ENCODE measurements around the gene MFSD2A. TPM values are rescaled to one million over a fixed set of nuclear protein-coding genes. Genes with fewer than 3 reads are reported as not detected.

MFSD2A gene
- total RNA-seq, 1 experiment from 2014 or later, result 2.2 TPM

DNA sequence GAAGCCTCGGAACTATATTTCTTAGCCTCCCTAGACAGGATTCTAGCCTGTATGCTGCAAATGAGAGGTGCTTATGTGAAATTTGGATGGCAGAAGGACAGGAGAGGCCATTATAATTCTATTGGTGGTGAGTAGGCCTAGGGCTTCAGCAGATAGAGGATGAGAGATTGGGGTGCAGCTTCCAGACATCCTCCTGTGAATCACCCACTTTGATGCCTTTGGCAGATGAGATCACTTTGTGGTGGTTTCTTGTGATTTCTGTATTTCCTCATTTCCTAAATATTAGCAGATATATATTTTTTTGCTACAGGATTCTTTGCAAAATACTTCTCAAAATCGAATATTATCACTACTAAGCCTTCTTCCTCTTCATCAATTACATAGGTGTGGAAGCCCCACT, 37.3 kb downstream of the MFSD2A start:
- Histone ChIP-seq H3K4me1 (no peaks in the 10 kb centered on the region), H3K27me3 (replicated peaks; ENCODE audit: control insufficient read depth, insufficient read depth, low read length) (no peaks in the 10 kb centered on the region; the same call in 1 of the 2 replicates), H3K4me3 (ENCODE audit: low read depth, low read length) (no peak overlapping the region), H3K36me3 (ENCODE audit: control insufficient read depth, insufficient read depth, low read length) (no peaks in the 10 kb centered on the region), H3K9me3 (no peaks in the 10 kb centered on the region)
- Mint-ChIP-seq H3K27ac (ENCODE audit: unreplicated experiment) (no peak overlapping the region), H3K4me3 (ENCODE audit: unreplicated experiment) (no peak overlapping the region), H3K36me3 (ENCODE audit: insufficient read depth, unreplicated experiment) (no peaks in the 10 kb centered on the region), H3K27me3 (ENCODE audit: insufficient read depth, unreplicated experiment) (no peaks in the 10 kb centered on the region), H3K9me3 (ENCODE audit: unreplicated experiment) (no peaks in the 10 kb centered on the region), H3K4me1 (ENCODE audit: low read depth, unreplicated experiment) (no peaks in the 10 kb centered on the region)
- ChIA-PET POLR2A (no interaction called here), CTCF (no interaction called here)
- BruUV-seq (replicated peaks), result no TSS peak
- TF ChIP-seq, protein P1, sequence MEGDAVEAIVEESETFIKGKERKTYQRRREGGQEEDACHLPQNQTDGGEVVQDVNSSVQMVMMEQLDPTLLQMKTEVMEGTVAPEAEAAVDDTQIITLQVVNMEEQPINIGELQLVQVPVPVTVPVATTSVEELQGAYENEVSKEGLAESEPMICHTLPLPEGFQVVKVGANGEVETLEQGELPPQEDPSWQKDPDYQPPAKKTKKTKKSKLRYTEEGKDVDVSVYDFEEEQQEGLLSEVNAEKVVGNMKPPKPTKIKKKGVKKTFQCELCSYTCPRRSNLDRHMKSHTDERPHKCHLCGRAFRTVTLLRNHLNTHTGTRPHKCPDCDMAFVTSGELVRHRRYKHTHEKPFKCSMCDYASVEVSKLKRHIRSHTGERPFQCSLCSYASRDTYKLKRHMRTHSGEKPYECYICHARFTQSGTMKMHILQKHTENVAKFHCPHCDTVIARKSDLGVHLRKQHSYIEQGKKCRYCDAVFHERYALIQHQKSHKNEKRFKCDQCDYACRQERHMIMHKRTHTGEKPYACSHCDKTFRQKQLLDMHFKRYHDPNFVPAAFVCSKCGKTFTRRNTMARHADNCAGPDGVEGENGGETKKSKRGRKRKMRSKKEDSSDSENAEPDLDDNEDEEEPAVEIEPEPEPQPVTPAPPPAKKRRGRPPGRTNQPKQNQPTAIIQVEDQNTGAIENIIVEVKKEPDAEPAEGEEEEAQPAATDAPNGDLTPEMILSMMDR (IDR thresholded peaks at IDR 0.05; ENCODE audit: insufficient read depth in 1 of 2, low read depth in 1 of 2, low read length in 1 of 2, severe bottlenecking in 1 of 2, unreplicated experiment in 1 of 2), result no peak
- intact Hi-C loops (cut with micrococcal nuclease; ENCODE audit: unreplicated experiment), result no loop called here
- no peak for DNase-seq

DNA sequence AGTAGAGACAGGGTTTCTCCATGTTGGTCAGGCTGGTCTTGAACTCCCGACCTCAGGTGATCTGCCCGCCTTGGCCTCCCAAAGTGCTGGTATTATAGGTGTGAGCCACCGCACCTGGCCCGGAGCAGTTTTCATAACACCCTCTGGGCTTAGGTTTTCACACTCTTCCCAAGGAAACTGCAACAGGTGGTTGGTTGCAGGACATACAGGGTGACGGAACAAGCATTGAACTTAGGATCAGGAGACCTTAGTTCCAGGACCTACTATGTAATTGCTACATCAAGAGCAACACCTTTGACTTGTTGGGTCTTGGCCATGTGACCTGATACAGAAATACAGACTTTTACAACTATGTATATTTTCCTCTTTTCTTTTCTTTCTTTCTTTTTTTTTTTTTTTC, 37.9 kb downstream of the MFSD2A start:
- H3K27ac Mint-ChIP-seq (ENCODE audit: unreplicated experiment), result no peak overlapping the region
- H3K36me3 Mint-ChIP-seq (ENCODE audit: insufficient read depth, unreplicated experiment), result no peaks in the 10 kb centered on the region
- H3K9me3 ChIP-seq, result no peaks in the 10 kb centered on the region
- no TSS peak for BruUV-seq (replicated peaks)
- no peaks in the 10 kb centered on the region for H3K27me3 Mint-ChIP-seq (ENCODE audit: insufficient read depth, unreplicated experiment)
- POLR2A ChIA-PET, result no interaction called here
- CTCF ChIA-PET, result no interaction called here
- H3K4me1 ChIP-seq, result no peaks in the 10 kb centered on the region
- DNase-seq, result no peak
- no peaks in the 10 kb centered on the region; the same call in 1 of the 2 replicates for H3K27me3 ChIP-seq (replicated peaks; ENCODE audit: control insufficient read depth, insufficient read depth, low read length)
- no peaks in the 10 kb centered on the region for H3K9me3 Mint-ChIP-seq (ENCODE audit: unreplicated experiment)
- intact Hi-C loops (cut with micrococcal nuclease; ENCODE audit: unreplicated experiment), result no loop called here
- no peaks in the 10 kb centered on the region for H3K36me3 ChIP-seq (ENCODE audit: control insufficient read depth, insufficient read depth, low read length)
- no peak overlapping the region for H3K4me3 ChIP-seq (ENCODE audit: low read depth, low read length)
- TF ChIP-seq, protein P1 (IDR thresholded peaks at IDR 0.05; ENCODE audit: insufficient read depth in 1 of 2, low read depth in 1 of 2, low read length in 1 of 2, severe bottlenecking in 1 of 2, unreplicated experiment in 1 of 2), result no peak
- H3K4me1 Mint-ChIP-seq (ENCODE audit: low read depth, unreplicated experiment), result no peaks in the 10 kb centered on the region
- H3K4me3 Mint-ChIP-seq (ENCODE audit: unreplicated experiment), result no peak overlapping the region

DNA sequence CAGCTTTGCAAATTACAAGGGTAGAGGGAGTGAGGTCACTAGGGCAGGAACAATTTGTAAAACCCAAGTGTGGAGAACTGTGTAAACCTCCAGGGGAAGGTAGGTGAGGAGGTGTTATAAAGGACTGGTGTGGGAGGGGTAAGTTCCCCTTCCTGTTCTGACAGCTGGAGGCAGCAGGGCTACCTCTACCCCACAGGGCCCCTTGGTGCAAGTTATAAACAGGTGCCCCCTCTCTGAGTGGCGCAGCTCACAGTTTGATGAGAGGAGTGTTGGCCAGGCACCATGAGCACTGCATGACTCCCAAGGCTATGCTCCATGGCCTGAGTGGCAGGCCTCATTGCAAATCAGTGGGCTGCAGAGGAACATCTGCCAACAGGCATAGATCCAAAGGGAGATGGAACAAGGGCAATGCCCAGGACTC, 41.0 kb downstream of the MFSD2A start:
- Mint-ChIP-seq H3K27me3 (ENCODE audit: insufficient read depth, unreplicated experiment) (no peaks in the 10 kb centered on the region), H3K9me3 (ENCODE audit: unreplicated experiment) (no peaks in the 10 kb centered on the region), H3K36me3 (ENCODE audit: insufficient read depth, unreplicated experiment) (no peaks in the 10 kb centered on the region), H3K4me3 (ENCODE audit: unreplicated experiment) (no peak overlapping the region), H3K4me1 (ENCODE audit: low read depth, unreplicated experiment) (no peaks in the 10 kb centered on the region), H3K27ac (ENCODE audit: unreplicated experiment) (no peak overlapping the region)
- H3K27me3 ChIP-seq (replicated peaks; ENCODE audit: control insufficient read depth, insufficient read depth, low read length), result no peaks in the 10 kb centered on the region; the same call in 1 of the 2 replicates
- H3K36me3 ChIP-seq (ENCODE audit: control insufficient read depth, insufficient read depth, low read length), result no peaks in the 10 kb centered on the region
- TF ChIP-seq, protein P1 (IDR thresholded peaks at IDR 0.05; ENCODE audit: insufficient read depth in 1 of 2, low read depth in 1 of 2, low read length in 1 of 2, severe bottlenecking in 1 of 2, unreplicated experiment in 1 of 2), result no peak
- intact Hi-C loops (cut with micrococcal nuclease; ENCODE audit: unreplicated experiment), result no loop called here
- H3K9me3 ChIP-seq, result no peaks in the 10 kb centered on the region
- BruUV-seq (replicated peaks), result no TSS peak
- ChIA-PET POLR2A (no interaction called here), CTCF (no interaction called here)
- no peaks in the 10 kb centered on the region for H3K4me1 ChIP-seq
- H3K4me3 ChIP-seq (ENCODE audit: low read depth, low read length), result no peak overlapping the region
- no peak for DNase-seq
